Measurements from ENCODE around the gene SRRM4. TPM values are rescaled to one million over a fixed set of nuclear protein-coding genes. Genes with fewer than 3 reads are reported as not detected.

Gene SRRM4
- total and polyA plus RNA-seq, 10 of the 15 experiments (the other 5 are each of a cell fraction or from before 2014, with no cell fraction given): under 0.01 to 0.01 TPM; not detected in 8

DNA sequence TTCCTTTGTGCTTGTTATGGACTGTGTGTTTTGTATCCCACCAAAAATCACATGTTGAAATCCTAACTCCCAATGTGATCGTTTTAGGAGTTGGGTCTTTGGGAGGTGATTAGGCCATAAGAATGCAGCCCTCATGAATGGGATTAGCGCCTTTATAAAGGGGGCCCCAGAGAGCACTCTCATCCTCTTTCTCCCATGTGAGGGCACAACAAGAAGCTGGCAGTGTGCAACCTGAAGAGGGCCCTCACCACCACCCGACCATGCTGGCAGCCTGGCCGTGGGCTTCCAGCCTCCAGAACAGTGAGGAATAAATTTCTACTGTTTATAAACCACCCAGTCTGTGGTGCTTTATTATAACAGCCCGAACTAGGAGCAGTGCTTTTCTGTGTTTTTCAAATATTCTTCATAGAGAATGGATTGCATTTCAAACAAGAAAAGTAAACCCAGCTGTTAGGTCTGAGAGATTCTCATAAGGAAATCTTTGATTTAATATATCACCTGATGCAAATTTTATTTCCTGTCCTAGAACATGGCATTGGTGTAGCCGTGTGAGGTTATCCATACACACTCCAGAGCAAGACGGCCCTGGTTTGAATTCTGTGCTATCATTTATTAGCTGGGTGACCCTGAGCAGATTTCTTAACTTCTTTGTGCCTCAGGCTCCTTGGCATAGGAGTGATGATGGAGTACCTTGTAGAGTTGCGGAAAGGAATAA, 225.2 kb downstream of the SRRM4 start:
- intact Hi-C loops (cut with micrococcal nuclease; ENCODE audit: unreplicated experiment) (no loop called here), in situ Hi-C loops (cut with MboI) (no loop called here)
- SMC1A ChIA-PET (ENCODE audit: uncharacterized antibody, unreplicated experiment): no interaction called here
- no peaks in the 10 kb centered on the region for H3K9me3 ChIP-seq (replicated peaks; ENCODE audit: control insufficient read depth, insufficient read depth, low read length)
- no peak overlapping the region for H3K27ac ChIP-seq (ENCODE audit: control insufficient read depth, insufficient read depth)
- WGBS (ENCODE audit: insufficient coverage, insufficient replicate concordance, low lambda C conversion rate, missing lambda C conversion rate): 15% methylated on average over 8 of the region's 8 CpGs
- no TSS peak for BruUV-seq (replicated peaks)
- POLR2A ChIA-PET: no interaction called here
- no peak for ATAC-seq
- no peak overlapping the region for H3K4me2 ChIP-seq (ENCODE audit: control insufficient read depth, insufficient read depth)
- H2AFZ ChIP-seq (ENCODE audit: control insufficient read depth, low read depth, low read length): no peak overlapping the region
- DNase-seq (ENCODE audit: low read depth, low spot score): no peak
- H3K27me3 ChIP-seq (replicated peaks in 1 of 2; ENCODE audit: control insufficient read depth in 2 of 2, insufficient read depth in 2 of 2, low read length in 1 of 2): no peaks in the 10 kb centered on the region
- no peaks in the 10 kb centered on the region for H3K4me1 ChIP-seq (ENCODE audit: control insufficient read depth, insufficient read depth, low read length)
- no peaks in the 10 kb centered on the region for H3K79me2 ChIP-seq (ENCODE audit: control insufficient read depth, insufficient read depth, low read length)
- CTCF ChIA-PET: no interaction called here
- TF ChIP-seq ZSCAN29 (IDR thresholded peaks at IDR 0.05): no peak
- TF ChIP-seq RELA (IDR thresholded peaks at IDR 0.05; ENCODE audit: borderline replicate concordance, partially characterized antibody): no peak
- TF ChIP-seq CHD4 (IDR thresholded peaks at IDR 0.05): no peak
- TF ChIP-seq POLR2AphosphoS2 (IDR thresholded peaks at IDR 0.05; ENCODE audit: low read depth, low read length): no peak
- TF ChIP-seq ZNF274 (IDR thresholded peaks at IDR 0.05; ENCODE audit: insufficient read depth, insufficient read length): no peak
- no peak for TF ChIP-seq RAD51 (IDR thresholded peaks at IDR 0.05)
- no peaks in the 10 kb centered on the region for H4K20me1 ChIP-seq (ENCODE audit: control insufficient read depth, insufficient read depth)
- H3K36me3 ChIP-seq (ENCODE audit: control insufficient read depth in 2 of 2, insufficient read depth in 2 of 2, low read length in 1 of 2): no peaks in the 10 kb centered on the region
- no peak for FAIRE-seq
- H3K4me3 ChIP-seq: no peak overlapping the region
- no peak overlapping the region for H3K9ac ChIP-seq (ENCODE audit: control insufficient read depth, insufficient read depth, low read length)
- RAD21 ChIA-PET (ENCODE audit: unreplicated experiment): no interaction called here

DNA sequence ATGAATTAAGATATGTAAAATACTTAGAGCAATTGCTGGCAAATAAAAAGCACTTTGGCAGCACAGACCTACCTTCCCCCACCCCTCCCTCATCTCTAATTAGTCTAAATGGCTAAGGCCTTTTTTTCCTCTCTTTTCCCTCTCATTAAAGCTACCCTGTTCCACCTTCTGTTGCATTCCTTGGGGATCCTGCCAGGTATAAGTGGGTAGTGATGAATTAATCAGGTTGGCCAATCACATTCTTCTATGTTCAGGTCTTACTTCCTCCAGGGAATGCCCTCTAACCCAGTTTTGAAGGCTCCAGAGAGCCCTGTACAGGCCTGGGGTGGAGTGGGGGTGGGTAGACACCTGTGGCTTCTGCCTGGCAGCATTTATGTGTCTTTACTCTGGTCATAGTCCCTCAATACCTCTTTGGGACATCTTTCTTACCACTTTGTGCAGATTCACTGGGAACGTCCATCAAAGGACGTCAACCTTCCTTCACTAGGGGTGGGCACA, 225.8 kb downstream of the SRRM4 start:
- H3K4me2 ChIP-seq (ENCODE audit: control insufficient read depth, insufficient read depth): no peak overlapping the region
- H3K4me3 ChIP-seq: no peak overlapping the region
- H3K9ac ChIP-seq (ENCODE audit: control insufficient read depth, insufficient read depth, low read length): no peak overlapping the region
- FAIRE-seq (no peak), DNase-seq (ENCODE audit: low read depth, low spot score) (no peak), ATAC-seq (no peak)
- SMC1A ChIA-PET (ENCODE audit: uncharacterized antibody, unreplicated experiment): no interaction called here
- H3K79me2 ChIP-seq (ENCODE audit: control insufficient read depth, insufficient read depth, low read length): no peaks in the 10 kb centered on the region
- intact Hi-C loops (cut with micrococcal nuclease; ENCODE audit: unreplicated experiment): no loop called here
- H3K36me3 ChIP-seq (ENCODE audit: control insufficient read depth in 2 of 2, insufficient read depth in 2 of 2, low read length in 1 of 2): no peaks in the 10 kb centered on the region
- in situ Hi-C loops (cut with MboI): no loop called here
- H3K27me3 ChIP-seq (replicated peaks in 1 of 2; ENCODE audit: control insufficient read depth in 2 of 2, insufficient read depth in 2 of 2, low read length in 1 of 2): no peaks in the 10 kb centered on the region
- no peak overlapping the region for H2AFZ ChIP-seq (ENCODE audit: control insufficient read depth, low read depth, low read length)
- POLR2A ChIA-PET: no interaction called here
- no peaks in the 10 kb centered on the region for H4K20me1 ChIP-seq (ENCODE audit: control insufficient read depth, insufficient read depth)
- no TSS peak for BruUV-seq (replicated peaks)
- H3K4me1 ChIP-seq (ENCODE audit: control insufficient read depth, insufficient read depth, low read length): no peaks in the 10 kb centered on the region
- RAD21 ChIA-PET (ENCODE audit: unreplicated experiment): no interaction called here
- CTCF ChIA-PET: no interaction called here
- H3K9me3 ChIP-seq (replicated peaks; ENCODE audit: control insufficient read depth, insufficient read depth, low read length): no peaks in the 10 kb centered on the region
- H3K27ac ChIP-seq (ENCODE audit: control insufficient read depth, insufficient read depth): no peak overlapping the region
- WGBS (ENCODE audit: insufficient coverage, insufficient replicate concordance, low lambda C conversion rate, missing lambda C conversion rate): 11% methylated on average over 2 of the region's 2 CpGs
- no peak for TF ChIP-seq NFXL1 (IDR thresholded peaks at IDR 0.05; ENCODE audit: borderline replicate concordance)
- no peak for TF ChIP-seq SUZ12 (IDR thresholded peaks at IDR 0.05; ENCODE audit: unreplicated experiment)
- no peak for TF ChIP-seq LARP7 (IDR thresholded peaks at IDR 0.05)
- TF ChIP-seq YBX1 (IDR thresholded peaks at IDR 0.05): no peak
- TF ChIP-seq, protein P1, sequence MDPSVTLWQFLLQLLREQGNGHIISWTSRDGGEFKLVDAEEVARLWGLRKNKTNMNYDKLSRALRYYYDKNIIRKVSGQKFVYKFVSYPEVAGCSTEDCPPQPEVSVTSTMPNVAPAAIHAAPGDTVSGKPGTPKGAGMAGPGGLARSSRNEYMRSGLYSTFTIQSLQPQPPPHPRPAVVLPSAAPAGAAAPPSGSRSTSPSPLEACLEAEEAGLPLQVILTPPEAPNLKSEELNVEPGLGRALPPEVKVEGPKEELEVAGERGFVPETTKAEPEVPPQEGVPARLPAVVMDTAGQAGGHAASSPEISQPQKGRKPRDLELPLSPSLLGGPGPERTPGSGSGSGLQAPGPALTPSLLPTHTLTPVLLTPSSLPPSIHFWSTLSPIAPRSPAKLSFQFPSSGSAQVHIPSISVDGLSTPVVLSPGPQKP (IDR thresholded peaks at IDR 0.05; ENCODE audit: low read depth, low read length): no peak
- TF ChIP-seq HDAC2 (IDR thresholded peaks at IDR 0.05): no peak
- TF ChIP-seq, protein P2, sequence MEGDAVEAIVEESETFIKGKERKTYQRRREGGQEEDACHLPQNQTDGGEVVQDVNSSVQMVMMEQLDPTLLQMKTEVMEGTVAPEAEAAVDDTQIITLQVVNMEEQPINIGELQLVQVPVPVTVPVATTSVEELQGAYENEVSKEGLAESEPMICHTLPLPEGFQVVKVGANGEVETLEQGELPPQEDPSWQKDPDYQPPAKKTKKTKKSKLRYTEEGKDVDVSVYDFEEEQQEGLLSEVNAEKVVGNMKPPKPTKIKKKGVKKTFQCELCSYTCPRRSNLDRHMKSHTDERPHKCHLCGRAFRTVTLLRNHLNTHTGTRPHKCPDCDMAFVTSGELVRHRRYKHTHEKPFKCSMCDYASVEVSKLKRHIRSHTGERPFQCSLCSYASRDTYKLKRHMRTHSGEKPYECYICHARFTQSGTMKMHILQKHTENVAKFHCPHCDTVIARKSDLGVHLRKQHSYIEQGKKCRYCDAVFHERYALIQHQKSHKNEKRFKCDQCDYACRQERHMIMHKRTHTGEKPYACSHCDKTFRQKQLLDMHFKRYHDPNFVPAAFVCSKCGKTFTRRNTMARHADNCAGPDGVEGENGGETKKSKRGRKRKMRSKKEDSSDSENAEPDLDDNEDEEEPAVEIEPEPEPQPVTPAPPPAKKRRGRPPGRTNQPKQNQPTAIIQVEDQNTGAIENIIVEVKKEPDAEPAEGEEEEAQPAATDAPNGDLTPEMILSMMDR (IDR thresholded peaks at IDR 0.05 in 2 of 3, conservative IDR thresholded peaks at IDR 0.05 in 1 of 3; ENCODE audit: control insufficient read depth in 2 of 3, extremely low read depth in 1 of 3, insufficient read depth in 1 of 3, low read depth in 3 of 3, low read length in 3 of 3): no peak
- no peak for TF ChIP-seq HDGF (IDR thresholded peaks at IDR 0.05)
- TF ChIP-seq YY1 (IDR thresholded peaks at IDR 0.05; ENCODE audit: low read depth, low read length): no peak
- TF ChIP-seq CREM (IDR thresholded peaks at IDR 0.05; ENCODE audit: low read depth): no peak
